ENCODE data around the gene DHRS4.
A peak's percentile ranks its signal among the peaks of the same experiment; 100 is the strongest.

The DHRS4 gene

GRCh38 chr14:23953464-23954278, at the start of gene DHRS4:
Gene DHRS4, plus strand, starts transcription at chr14:23953770. Its CDS starts 19 bp downstream, at chr14:23953789.
- DNase-seq (ENCODE audit: low read depth) = peak; percentile 68

- DNase-seq (ENCODE audit: low read depth) = no peak
These were observed 43.3 kb upstream of the DHRS4 start for GRCh38 chr14:23910101-23910875.

- no peak for DNase-seq (ENCODE audit: low read depth)
These were observed 42.7 kb upstream of the DHRS4 start for GRCh38 chr14:23910876-23911210.

- no peak for DNase-seq (ENCODE audit: low read depth)
These were observed 38.0 kb upstream of the DHRS4 start for GRCh38 chr14:23915559-23915958.

- DNase-seq (ENCODE audit: low read depth) = no peak
These were observed 37.6 kb upstream of the DHRS4 start for GRCh38 chr14:23916004-23916403.

GRCh38 chr14:23916446-23916845, 37.1 kb upstream of the DHRS4 start:
- DNase-seq (ENCODE audit: low read depth) = no peak

GRCh38 chr14:23922545-23922944, 31.0 kb upstream of the DHRS4 start:
- DNase-seq (ENCODE audit: low read depth) = no peak

- DNase-seq (ENCODE audit: low read depth) = no peak
These were observed 28.0 kb upstream of the DHRS4 start for GRCh38 chr14:23925523-23926075.

GRCh38 chr14:23926543-23926942, 27.0 kb upstream of the DHRS4 start:
- no peak for DNase-seq (ENCODE audit: low read depth)

- DNase-seq (ENCODE audit: low read depth) = no peak
These were observed 24.4 kb upstream of the DHRS4 start for GRCh38 chr14:23929136-23929535.

- DNase-seq (ENCODE audit: low read depth) = peak; percentile 87
These were observed 23.7 kb upstream of the DHRS4 start for GRCh38 chr14:23929822-23930294.

- no peak for DNase-seq (ENCODE audit: low read depth)
These were observed 22.8 kb upstream of the DHRS4 start for GRCh38 chr14:23930742-23931141.

- DNase-seq (ENCODE audit: low read depth) = no peak
These were observed 21.8 kb upstream of the DHRS4 start for GRCh38 chr14:23931721-23932289.

GRCh38 chr14:23932639-23933038, 20.9 kb upstream of the DHRS4 start:
- DNase-seq (ENCODE audit: low read depth) = no peak

- no peak for DNase-seq (ENCODE audit: low read depth)
These were observed 20.3 kb upstream of the DHRS4 start for GRCh38 chr14:23933108-23933741.

GRCh38 chr14:23933742-23934128, 19.8 kb upstream of the DHRS4 start:
- DNase-seq (ENCODE audit: low read depth) = no peak

GRCh38 chr14:23935158-23935557, 18.4 kb upstream of the DHRS4 start:
- DNase-seq (ENCODE audit: low read depth) = no peak

- DNase-seq (ENCODE audit: low read depth) = no peak
These were observed 17.3 kb upstream of the DHRS4 start for GRCh38 chr14:23936084-23936829.

- no peak for DNase-seq (ENCODE audit: low read depth)
These were observed 16.4 kb upstream of the DHRS4 start for GRCh38 chr14:23937203-23937602.

GRCh38 chr14:23938823-23939222, 14.7 kb upstream of the DHRS4 start:
- DNase-seq (ENCODE audit: low read depth) = no peak

GRCh38 chr14:23939607-23940326, 13.8 kb upstream of the DHRS4 start:
- DNase-seq (ENCODE audit: low read depth) = no peak
